ENCODE data around the gene MTR. TPM values are rescaled to one million over a fixed set of nuclear protein-coding genes. Genes with fewer than 3 reads are reported as not detected.

Gene MTR
- total and polyA plus RNA-seq, 9 donors: 14.0 to 30.6 (median 17.9) TPM

Other genes with a start within 250 kb of the MTR start
- gene HEATR1, start 190.8 kb upstream of the MTR start, total RNA-seq: 23.1 TPM
- gene HEATR1, start 190.8 kb upstream of the MTR start, polyA plus RNA-seq (ENCODE audit: insufficient read depth in 1 of 8, insufficient read length in 8 of 8, low replicate concordance in 1 of 8): 10 to 100 TPM; 13.3 to 21.6 (median 18.2) TPM
- gene ACTN2, start 108.8 kb upstream of the MTR start, total RNA-seq: 522 TPM
- 1,000 to 10,000 TPM in 7 of 8 donors, 100 to 1,000 TPM in 1; 932 to 1,966 (median 1,416) TPM for gene ACTN2, start 108.8 kb upstream of the MTR start, polyA plus RNA-seq (ENCODE audit: insufficient read depth in 1 of 8, insufficient read length in 8 of 8, low replicate concordance in 1 of 8)
- not detected for gene MT1HL1, start 209.1 kb downstream of the MTR start, total RNA-seq
- not detected for gene MT1HL1, start 209.1 kb downstream of the MTR start, polyA plus RNA-seq (ENCODE audit: insufficient read depth in 1 of 8, insufficient read length in 8 of 8, low replicate concordance in 1 of 8)
- 2.3 TPM for gene RYR2, start 246.9 kb downstream of the MTR start, total RNA-seq
- 1 to 10 TPM; 2.9 to 4.7 (median 3.4) TPM for gene RYR2, start 246.9 kb downstream of the MTR start, polyA plus RNA-seq (ENCODE audit: insufficient read depth in 1 of 8, insufficient read length in 8 of 8, low replicate concordance in 1 of 8)